Keratinocyte (primary cell): ENCODE results near the gene PAOX. TPM values are rescaled to one million over a fixed set of nuclear protein-coding genes. Genes with fewer than 3 reads are reported as not detected.

ENCODE experiments used
- DNase-seq: peaks from one replicate; pipeline ENCODE4 v3.0.0-alpha.2; 2011; ENCODE audit warnings: low read depth, missing footprints, low spot score
- FAIRE-seq: peaks from 2 replicates; lab custom pipeline; 2011; peaks lifted over from hg19 to GRCh38; lab: Jason Lieb, UNC
- H2AFZ ChIP-seq: 2 replicates; pipeline ENCODE4 v1.6.0; 2012; ENCODE audit warnings: low read length, control low read depth, inconsistent platforms; ENCODE audit not compliant: control insufficient read depth
- H3K27ac ChIP-seq: 2 replicates; pipeline ENCODE4 v1.5.1; 2011; ENCODE audit warnings: low read length; ENCODE audit not compliant: control insufficient read depth, insufficient read depth
- H3K27me3 ChIP-seq: 3 replicates; pipeline ENCODE4 v1.6.0; 2011; ENCODE audit warnings: low read length; ENCODE audit not compliant: control insufficient read depth, insufficient read depth; ENCODE audit errors: extremely low read depth
- H3K36me3 ChIP-seq, 2 experiments: 2 replicates in 1 of 2; 3 replicates in 1 of 2; pipeline ENCODE4 v1.5.1; 2011; ENCODE audit warnings: low read length in 2 of 2, mild to moderate bottlenecking in 1 of 2; ENCODE audit not compliant: control insufficient read depth in 2 of 2, insufficient read depth in 2 of 2; ENCODE audit errors: extremely low read depth in 1 of 2
- H3K4me1 ChIP-seq: 3 replicates; pipeline ENCODE4 v1.5.1; 2011; ENCODE audit warnings: low read length; ENCODE audit not compliant: control insufficient read depth, insufficient read depth; ENCODE audit errors: extremely low read depth
- H3K4me2 ChIP-seq: 3 replicates; pipeline ENCODE4 v1.6.0; 2011; ENCODE audit warnings: low read depth, low read length; ENCODE audit not compliant: control insufficient read depth, insufficient read depth; ENCODE audit errors: extremely low read depth
- H3K4me3 ChIP-seq, 3 experiments: fragments of 200-600 bp in 1 of 3; sonication (generic) in 1 of 3; 2 replicates in 2 of 3; 3 replicates in 1 of 3; pipeline ENCODE4 v1.5.1; 2011 to 2016; ENCODE audit warnings: low read length in 3 of 3, mild to moderate bottlenecking in 3 of 3, control low read depth in 2 of 3, inconsistent platforms in 1 of 3, low read depth in 1 of 3, mixed read lengths in 1 of 3, mixed run types in 1 of 3, moderate library complexity in 1 of 3; ENCODE audit not compliant: control insufficient read depth in 2 of 3, insufficient read depth in 2 of 3; ENCODE audit errors: extremely low read depth in 1 of 3
- H3K79me2 ChIP-seq: 2 replicates; pipeline ENCODE4 v1.6.0; 2012; ENCODE audit warnings: low read length; ENCODE audit not compliant: control insufficient read depth, insufficient read depth
- H3K9ac ChIP-seq: 3 replicates; pipeline ENCODE4 v1.6.0; 2011; ENCODE audit warnings: low read length; ENCODE audit not compliant: control insufficient read depth, insufficient read depth; ENCODE audit errors: extremely low read depth
- H3K9me1 ChIP-seq: 3 replicates; pipeline ENCODE4 v1.6.0; 2011; ENCODE audit warnings: low read length; ENCODE audit not compliant: control insufficient read depth, insufficient read depth; ENCODE audit errors: extremely low read depth
- H3K9me3 ChIP-seq: 2 replicates; pipeline ENCODE4 v1.5.1; 2012; ENCODE audit warnings: low read depth, low read length; ENCODE audit not compliant: control insufficient read depth
- H4K20me1 ChIP-seq: 3 replicates; pipeline ENCODE4 v1.6.0; 2011; ENCODE audit warnings: low read length; ENCODE audit not compliant: control insufficient read depth, insufficient read depth; ENCODE audit errors: extremely low read depth
- CTCF ChIP-seq, 3 experiments: IDR thresholded peaks in 1 of 3; conservative IDR thresholded peaks in 1 of 3; optimal IDR thresholded peaks in 1 of 3; 2 replicates in 2 of 3; 3 replicates in 1 of 3; pipeline versions ENCODE3 to v1.5.1; 2011; ENCODE audit warnings: low read length in 3 of 3, mild to moderate bottlenecking in 3 of 3, moderate library complexity in 2 of 3, control low read depth in 1 of 3, inconsistent platforms in 1 of 3; ENCODE audit not compliant: insufficient read depth in 2 of 3; ENCODE audit errors: extremely low read depth in 1 of 3
- EZH2 ChIP-seq: IDR thresholded peaks from one replicate; pipeline ENCODE4 v1.6.1; 2012; ENCODE audit warnings: inconsistent platforms, mild to moderate bottlenecking, low read length, moderate library complexity
- dilution Hi-C: fragments of 300-500 bp; cut with MboI; formaldehyde crosslinking; loops from one replicate; pipeline ENCODE4 v1.7.0; 2020; ENCODE audit warnings: low sequenced_read_pairs; ENCODE audit not compliant: extremely low pct_ligation_motif_present
- polyA plus RNA-seq, 5 experiments: library from polyadenylated mRNA; depleted of rRNA in 3 of 5; stranded (reverse) in 3 of 5; stranded (forward) in 1 of 5; unstranded in 1 of 5; fragments of >200 nt; gene quantifications; 1 replicate in 1 of 5; 2 replicates in 3 of 5; 3 replicates in 1 of 5; pipeline versions ENCODE4 v1.2.1 to v1.2.3, GENCODE V29; 2011 to 2012; ENCODE audit warnings: missing spikeins in 2 of 5, low read depth in 1 of 5, low replicate concordance in 1 of 5

Gene PAOX
- polyA plus RNA-seq, 1 donor (not counting 4 experiments of a cell fraction or from before 2014, with no cell fraction given): 2.6 TPM

GRCh38 chr10:133349160-133349568, 29.9 kb upstream of the PAOX start:
- TF ChIP-seq EZH2 (no peak), CTCF (optimal IDR thresholded peaks at IDR 0.05 in 1 of 3, IDR thresholded peaks at IDR 0.05 in 1 of 3, conservative IDR thresholded peaks at IDR 0.05 in 1 of 3; ENCODE audit: extremely low read depth in 1 of 3, insufficient read depth in 2 of 3, low read length in 3 of 3) (no peak)
- H3K4me2 ChIP-seq: no peak overlapping the region
- FAIRE-seq: no peak
- dilution Hi-C loops: no loop called here
- H3K9me3 ChIP-seq: no peaks in the 10 kb centered on the region
- no peaks in the 10 kb centered on the region for H3K9me1 ChIP-seq
- no peak overlapping the region for H3K4me3 ChIP-seq
- H3K79me2 ChIP-seq: no peaks in the 10 kb centered on the region
- H3K36me3 ChIP-seq: no peaks in the 10 kb centered on the region
- H3K27ac ChIP-seq: no peak overlapping the region
- no peak overlapping the region for H2AFZ ChIP-seq
- peaks cover 4% of the 10 kb centered on the region for H3K27me3 ChIP-seq
- H3K9ac ChIP-seq: no peak overlapping the region
- no peak for DNase-seq
- no peaks in the 10 kb centered on the region for H4K20me1 ChIP-seq
- H3K4me1 ChIP-seq: no peaks in the 10 kb centered on the region

GRCh38 chr10:133349577-133350011, 29.5 kb upstream of the PAOX start:
- peaks cover 4% of the 10 kb centered on the region for H3K27me3 ChIP-seq
- no peaks in the 10 kb centered on the region for H3K9me1 ChIP-seq
- no peaks in the 10 kb centered on the region for H3K9me3 ChIP-seq
- H3K79me2 ChIP-seq: no peaks in the 10 kb centered on the region
- TF ChIP-seq CTCF (optimal IDR thresholded peaks at IDR 0.05 in 1 of 3, IDR thresholded peaks at IDR 0.05 in 1 of 3, conservative IDR thresholded peaks at IDR 0.05 in 1 of 3; ENCODE audit: extremely low read depth in 1 of 3, insufficient read depth in 2 of 3, low read length in 3 of 3) (no peak), EZH2 (no peak)
- no peaks in the 10 kb centered on the region for H4K20me1 ChIP-seq
- no peak overlapping the region for H3K4me3 ChIP-seq
- H3K27ac ChIP-seq: no peak overlapping the region
- no peaks in the 10 kb centered on the region for H3K4me1 ChIP-seq
- no peak overlapping the region for H3K4me2 ChIP-seq
- dilution Hi-C loops: no loop called here
- DNase-seq (no peak), FAIRE-seq (no peak)
- no peak overlapping the region for H2AFZ ChIP-seq
- no peaks in the 10 kb centered on the region for H3K36me3 ChIP-seq
- no peak overlapping the region for H3K9ac ChIP-seq
